Measurements from ENCODE around the gene LMTK3. TPM values are rescaled to one million over a fixed set of nuclear protein-coding genes. Genes with fewer than 3 reads are reported as not detected.

LMTK3 gene
- total RNA-seq, 4 donors from 2014 or later, result under 0.01 to 1.8 (median 0.59) TPM; not detected in 1

- WGBS, 2 donors, result 93 to 94% methylated on average over 20 of the region's 20 CpGs
- peaks cover 0 to 30% of the 10 kb centered on the region in 2 donors for H3K27me3 ChIP-seq
Measured at GRCh38 chr19:48441360-48442050, 70.1 kb downstream of the LMTK3 start.

GRCh38 chr19:48436586-48436985 lies 75.0 kb downstream of the LMTK3 start:
- Histone ChIP-seq H3K36me3 (no peaks in the 10 kb centered on the region), H3K4me1 (no peaks in the 10 kb centered on the region), H3K4me3 (no peak overlapping the region), H3K9me3 (no peaks in the 10 kb centered on the region), H3K27me3 (peaks cover 0 to 15% of the 10 kb centered on the region in 2 donors), H3K27ac (no peak overlapping the region)
- TF ChIP-seq EP300 (IDR thresholded peaks at IDR 0.05), result no peak
- TF ChIP-seq, protein P1, sequence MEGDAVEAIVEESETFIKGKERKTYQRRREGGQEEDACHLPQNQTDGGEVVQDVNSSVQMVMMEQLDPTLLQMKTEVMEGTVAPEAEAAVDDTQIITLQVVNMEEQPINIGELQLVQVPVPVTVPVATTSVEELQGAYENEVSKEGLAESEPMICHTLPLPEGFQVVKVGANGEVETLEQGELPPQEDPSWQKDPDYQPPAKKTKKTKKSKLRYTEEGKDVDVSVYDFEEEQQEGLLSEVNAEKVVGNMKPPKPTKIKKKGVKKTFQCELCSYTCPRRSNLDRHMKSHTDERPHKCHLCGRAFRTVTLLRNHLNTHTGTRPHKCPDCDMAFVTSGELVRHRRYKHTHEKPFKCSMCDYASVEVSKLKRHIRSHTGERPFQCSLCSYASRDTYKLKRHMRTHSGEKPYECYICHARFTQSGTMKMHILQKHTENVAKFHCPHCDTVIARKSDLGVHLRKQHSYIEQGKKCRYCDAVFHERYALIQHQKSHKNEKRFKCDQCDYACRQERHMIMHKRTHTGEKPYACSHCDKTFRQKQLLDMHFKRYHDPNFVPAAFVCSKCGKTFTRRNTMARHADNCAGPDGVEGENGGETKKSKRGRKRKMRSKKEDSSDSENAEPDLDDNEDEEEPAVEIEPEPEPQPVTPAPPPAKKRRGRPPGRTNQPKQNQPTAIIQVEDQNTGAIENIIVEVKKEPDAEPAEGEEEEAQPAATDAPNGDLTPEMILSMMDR (IDR thresholded peaks at IDR 0.05), result no peak
- no peak for TF ChIP-seq POLR2A (IDR thresholded peaks at IDR 0.05)
- 86 to 94% methylated on average over 5 of the region's 5 CpGs for WGBS, 2 donors
- no peak for DNase-seq (ENCODE audit: low spot score in 2 of 2)

More at GRCh38 chr19:48441360-48442050, 70.1 kb downstream of the LMTK3 start:
- Histone ChIP-seq H3K4me1 (peaks cover 0 to 25% (median 17%) of the 10 kb centered on the region in 4 donors), H3K27ac (no peak overlapping the region), H3K4me3 (no peak overlapping the region), H3K9me3 (no peaks in the 10 kb centered on the region), H3K36me3 (no peaks in the 10 kb centered on the region)
- no peak for DNase-seq (ENCODE audit: low spot score in 2 of 2)
- TF ChIP-seq EP300 (IDR thresholded peaks at IDR 0.05) (no peak), POLR2A (IDR thresholded peaks at IDR 0.05) (no peak)
- TF ChIP-seq, protein P1 (IDR thresholded peaks at IDR 0.05), result no peak

Other genes starting within 250 kb of the LMTK3 start
- under 1 TPM in 1 of 4 donors, not detected in 3; 0.21 TPM for gene ZNF114, start 241.8 kb downstream of the LMTK3 start, total RNA-seq
- 10 to 100 TPM; 22.2 to 52.5 (median 33.3) TPM for gene EMP3, start 186.3 kb downstream of the LMTK3 start, total RNA-seq
- 10 to 100 TPM in 2 of 4 donors, 1 to 10 TPM in 2; 8.3 to 14.4 (median 10.2) TPM for gene TMEM143, start 147.9 kb downstream of the LMTK3 start, total RNA-seq
- not detected for gene SYNGR4, start 147.5 kb downstream of the LMTK3 start, total RNA-seq
- 10 to 100 TPM; 51.3 to 78.6 (median 65.8) TPM for gene KDELR1, start 120.3 kb downstream of the LMTK3 start, total RNA-seq
- under 1 TPM; 0.42 to 0.90 (median 0.51) TPM for gene GRIN2D, start 118.2 kb downstream of the LMTK3 start, total RNA-seq
- gene GRWD1, start 65.9 kb downstream of the LMTK3 start, total RNA-seq, result 10 to 100 TPM; 15.1 to 33.1 (median 29.7) TPM
- gene KCNJ14, start 56.3 kb downstream of the LMTK3 start, total RNA-seq, result 1 to 10 TPM in 2 of 4 donors, under 1 TPM in 2; 0.44 to 4.1 (median 1.5) TPM
- 100 to 1,000 TPM in 1 of 4 donors, 10 to 100 TPM in 3; 56.7 to 114 (median 65.1) TPM for gene CYTH2, start 42.5 kb downstream of the LMTK3 start, total RNA-seq
- gene SULT2B1, start 40.3 kb upstream of the LMTK3 start, total RNA-seq, result not detected
- not detected for gene SPACA4, start 94.9 kb upstream of the LMTK3 start, total RNA-seq
- gene FAM83E, start 103.2 kb upstream of the LMTK3 start, total RNA-seq, result not detected
- gene RPL18, start 107.3 kb upstream of the LMTK3 start, total RNA-seq, result 1,000 to 10,000 TPM; 2,253 to 3,141 (median 2,490) TPM
- 10 to 100 TPM; 28.0 to 34.7 (median 30.1) TPM for gene SPHK2, start 107.7 kb upstream of the LMTK3 start, total RNA-seq
- gene DBP, start 125.5 kb upstream of the LMTK3 start, total RNA-seq, result 10 to 100 TPM in 2 of 4 donors, 1 to 10 TPM in 2; 2.4 to 20.1 (median 10.1) TPM
- gene CA11, start 134.4 kb upstream of the LMTK3 start, total RNA-seq, result 1 to 10 TPM; 3.1 to 5.4 (median 4.0) TPM
- gene NTN5, start 161.2 kb upstream of the LMTK3 start, total RNA-seq, result 1 to 10 TPM in 3 of 4 donors, under 1 TPM in 1; 0.78 to 6.9 (median 2.2) TPM
- under 1 TPM in 1 of 4 donors, not detected in 3; 0.44 TPM for gene FUT2, start 184.1 kb upstream of the LMTK3 start, total RNA-seq
- gene MAMSTR, start 207.9 kb upstream of the LMTK3 start, total RNA-seq, result 1 to 10 TPM; 2.7 to 7.2 (median 5.9) TPM
- 10 to 100 TPM; 12.3 to 23.3 (median 19.8) TPM for gene RASIP1, start 228.8 kb upstream of the LMTK3 start, total RNA-seq
- gene IZUMO1, start 235.1 kb upstream of the LMTK3 start, total RNA-seq, result under 1 TPM in 2 of 4 donors, not detected in 2; 0.21 to 0.30 TPM
- gene FUT1, start 240.8 kb upstream of the LMTK3 start, total RNA-seq, result 1 to 10 TPM in 3 of 4 donors, under 1 TPM in 1; 0.98 to 4.2 (median 2.4) TPM
- gene FGF21, start 243.7 kb upstream of the LMTK3 start, total RNA-seq, result not detected

Data from tibial nerve (tissue), 4 donors.